Chondrocyte (in vitro differentiated cells): ENCODE measurements around the gene FGF12. TPM values are rescaled to one million over a fixed set of nuclear protein-coding genes. Genes with fewer than 3 reads are reported as not detected.

ENCODE experiments used
- DNase-seq: peaks from one replicate; pipeline ENCODE4 v3.0.0; 2021; ENCODE audit warnings: mixed read lengths, low spot score
- H3K27ac Mint-ChIP-seq: one replicate; pipeline ENCODE4 v1.8.0; 2021; ENCODE audit warnings: mild to moderate bottlenecking, moderate library complexity, mixed read lengths; ENCODE audit not compliant: unreplicated experiment
- H3K27me3 Mint-ChIP-seq: 2 replicates; pipeline ENCODE4 v1.8.0; 2021; ENCODE audit warnings: low read depth, mixed read lengths
- H3K36me3 Mint-ChIP-seq: 2 replicates; pipeline ENCODE4 v1.8.0; 2021; ENCODE audit warnings: low read depth, mixed read lengths
- H3K4me1 Mint-ChIP-seq: 2 replicates; pipeline ENCODE4 v1.8.0; 2021; ENCODE audit warnings: low read depth, mild to moderate bottlenecking, mixed read lengths
- H3K4me3 Mint-ChIP-seq: one replicate; pipeline ENCODE4 v1.8.0; 2021; ENCODE audit warnings: mild to moderate bottlenecking, moderate library complexity, mixed read lengths; ENCODE audit not compliant: unreplicated experiment
- H3K9me3 Mint-ChIP-seq: 2 replicates; pipeline ENCODE4 v1.8.0; 2021; ENCODE audit warnings: low read depth, mixed read lengths
- CTCF ChIP-seq: fragments of 200-600 bp; sonication (generic); IDR thresholded peaks from 2 replicates; pipeline ENCODE4 v1.5.0; 2021; ENCODE audit warnings: antibody characterized with exemption, mild to moderate bottlenecking, moderate library complexity
- total RNA-seq: library from RNA; stranded (reverse); gene quantifications from 3 replicates; pipeline ENCODE4 v1.2.1, GENCODE V29; 2021

FGF12 gene
- total RNA-seq, 1 donor from 2014 or later: 0.15 TPM

GRCh38 chr3:192212979-192213378 lies 514.4 kb downstream of the FGF12 start:
- no peak for DNase-seq
- Mint-ChIP-seq H3K36me3 (no peaks in the 10 kb centered on the region), H3K4me1 (no peaks in the 10 kb centered on the region), H3K9me3 (no peaks in the 10 kb centered on the region), H3K27ac (no peak overlapping the region), H3K27me3 (peaks cover 16% of the 10 kb centered on the region), H3K4me3 (no peak overlapping the region)
- TF ChIP-seq CTCF: no peak

- TF ChIP-seq CTCF: peak; percentile 69
- peaks cover 18% of the 10 kb centered on the region for H3K27me3 Mint-ChIP-seq
- H3K9me3 Mint-ChIP-seq: no peaks in the 10 kb centered on the region
- DNase-seq: no peak
- no peaks in the 10 kb centered on the region for H3K36me3 Mint-ChIP-seq
- H3K27ac Mint-ChIP-seq: no peak overlapping the region
- no peak overlapping the region for H3K4me3 Mint-ChIP-seq
- H3K4me1 Mint-ChIP-seq: no peaks in the 10 kb centered on the region
Measured at GRCh38 chr3:192212335-192212734, 515.0 kb downstream of the FGF12 start.

- Mint-ChIP-seq H3K4me3 (no peak overlapping the region), H3K4me1 (no peaks in the 10 kb centered on the region), H3K36me3 (no peaks in the 10 kb centered on the region), H3K9me3 (no peaks in the 10 kb centered on the region), H3K27me3 (peaks cover 15% of the 10 kb centered on the region), H3K27ac (no peak overlapping the region)
- no peak for TF ChIP-seq CTCF
- no peak for DNase-seq
Measured at GRCh38 chr3:192207651-192208050, 519.7 kb downstream of the FGF12 start.

- Mint-ChIP-seq H3K27ac (no peak overlapping the region), H3K4me3 (no peak overlapping the region), H3K4me1 (no peaks in the 10 kb centered on the region), H3K36me3 (no peaks in the 10 kb centered on the region), H3K9me3 (no peaks in the 10 kb centered on the region), H3K27me3 (peaks cover 15% of the 10 kb centered on the region)
- no peak for TF ChIP-seq CTCF
- DNase-seq: no peak
Measured at GRCh38 chr3:192207239-192207638, 520.1 kb downstream of the FGF12 start.

- TF ChIP-seq CTCF: no peak
- Mint-ChIP-seq H3K4me1 (no peaks in the 10 kb centered on the region), H3K27ac (no peak overlapping the region)
Measured at GRCh38 chr3:192194085-192194484, 533.3 kb downstream of the FGF12 start.

More at GRCh38 chr3:192194085-192194484, 533.3 kb downstream of the FGF12 start:
- DNase-seq: no peak
- Mint-ChIP-seq H3K4me3 (no peak overlapping the region), H3K27me3 (peaks cover 15% of the 10 kb centered on the region), H3K9me3 (no peaks in the 10 kb centered on the region), H3K36me3 (no peaks in the 10 kb centered on the region)
